OCI-LY1 (cell line): ENCODE measurements around the gene SLC19A1.

Experiments
- EZH2 ChIP-seq: fragments of 200-600 bp; sonication (generic), shearing (Covaris generic); IDR thresholded peaks from 2 replicates; pipeline ENCODE4 v1.8.0; 2017; ENCODE audit warnings: borderline replicate concordance, mixed run types, mild to moderate bottlenecking, antibody characterized with exemption, low read length, moderate library complexity, mixed read lengths
- TF ChIP-seq, protein P1 (sequence below): fragments of 200-600 bp; sonication (generic), shearing (Covaris generic); IDR thresholded peaks from 2 replicates; pipeline ENCODE4 v1.5.1; 2017; ENCODE audit warnings: mild to moderate bottlenecking, antibody characterized with exemption, low read length, moderate library complexity, mixed read lengths

DNA sequence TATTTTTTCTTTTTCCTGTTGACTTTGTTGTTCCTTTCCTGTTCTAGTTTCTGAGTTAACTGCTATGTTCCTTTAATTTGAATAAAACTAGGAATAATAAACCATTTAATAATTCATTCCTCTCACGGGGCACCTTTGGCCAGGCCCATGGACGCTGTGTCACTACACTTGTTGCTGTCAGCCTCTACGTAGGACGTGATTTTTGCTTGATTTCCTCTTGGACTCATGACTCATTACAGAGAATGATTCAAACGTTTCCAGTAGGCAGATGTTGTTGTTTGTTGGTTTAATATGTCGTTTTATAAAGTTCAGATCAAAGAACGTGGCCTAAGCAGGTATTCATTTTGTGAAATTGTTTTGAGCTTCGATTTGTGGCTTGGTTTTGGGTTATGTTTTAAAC is 9.1 kb upstream of the SLC19A1 start:
- TF ChIP-seq, protein P1, sequence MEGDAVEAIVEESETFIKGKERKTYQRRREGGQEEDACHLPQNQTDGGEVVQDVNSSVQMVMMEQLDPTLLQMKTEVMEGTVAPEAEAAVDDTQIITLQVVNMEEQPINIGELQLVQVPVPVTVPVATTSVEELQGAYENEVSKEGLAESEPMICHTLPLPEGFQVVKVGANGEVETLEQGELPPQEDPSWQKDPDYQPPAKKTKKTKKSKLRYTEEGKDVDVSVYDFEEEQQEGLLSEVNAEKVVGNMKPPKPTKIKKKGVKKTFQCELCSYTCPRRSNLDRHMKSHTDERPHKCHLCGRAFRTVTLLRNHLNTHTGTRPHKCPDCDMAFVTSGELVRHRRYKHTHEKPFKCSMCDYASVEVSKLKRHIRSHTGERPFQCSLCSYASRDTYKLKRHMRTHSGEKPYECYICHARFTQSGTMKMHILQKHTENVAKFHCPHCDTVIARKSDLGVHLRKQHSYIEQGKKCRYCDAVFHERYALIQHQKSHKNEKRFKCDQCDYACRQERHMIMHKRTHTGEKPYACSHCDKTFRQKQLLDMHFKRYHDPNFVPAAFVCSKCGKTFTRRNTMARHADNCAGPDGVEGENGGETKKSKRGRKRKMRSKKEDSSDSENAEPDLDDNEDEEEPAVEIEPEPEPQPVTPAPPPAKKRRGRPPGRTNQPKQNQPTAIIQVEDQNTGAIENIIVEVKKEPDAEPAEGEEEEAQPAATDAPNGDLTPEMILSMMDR: no peak
- TF ChIP-seq EZH2: no peak
